Glomerular endothelial cell (primary cell): ENCODE results near the gene TTI1. TPM values are rescaled to one million over a fixed set of nuclear protein-coding genes. Genes with fewer than 3 reads are reported as not detected.

ENCODE experiments used
- DNase-seq: peaks from one replicate; pipeline ENCODE4 v3.0.0-alpha.2; 2011; ENCODE audit warnings: low read depth, low spot score; ENCODE audit errors: extremely low read depth
- total RNA-seq: library from RNA; depleted of rRNA; stranded (reverse); fragments of >200 nt; gene quantifications from 2 replicates; pipeline ENCODE4 v1.2.3, GENCODE V29; 2015

TTI1 gene
- total RNA-seq, 1 donor from 2014 or later: 12.9 TPM

DNA sequence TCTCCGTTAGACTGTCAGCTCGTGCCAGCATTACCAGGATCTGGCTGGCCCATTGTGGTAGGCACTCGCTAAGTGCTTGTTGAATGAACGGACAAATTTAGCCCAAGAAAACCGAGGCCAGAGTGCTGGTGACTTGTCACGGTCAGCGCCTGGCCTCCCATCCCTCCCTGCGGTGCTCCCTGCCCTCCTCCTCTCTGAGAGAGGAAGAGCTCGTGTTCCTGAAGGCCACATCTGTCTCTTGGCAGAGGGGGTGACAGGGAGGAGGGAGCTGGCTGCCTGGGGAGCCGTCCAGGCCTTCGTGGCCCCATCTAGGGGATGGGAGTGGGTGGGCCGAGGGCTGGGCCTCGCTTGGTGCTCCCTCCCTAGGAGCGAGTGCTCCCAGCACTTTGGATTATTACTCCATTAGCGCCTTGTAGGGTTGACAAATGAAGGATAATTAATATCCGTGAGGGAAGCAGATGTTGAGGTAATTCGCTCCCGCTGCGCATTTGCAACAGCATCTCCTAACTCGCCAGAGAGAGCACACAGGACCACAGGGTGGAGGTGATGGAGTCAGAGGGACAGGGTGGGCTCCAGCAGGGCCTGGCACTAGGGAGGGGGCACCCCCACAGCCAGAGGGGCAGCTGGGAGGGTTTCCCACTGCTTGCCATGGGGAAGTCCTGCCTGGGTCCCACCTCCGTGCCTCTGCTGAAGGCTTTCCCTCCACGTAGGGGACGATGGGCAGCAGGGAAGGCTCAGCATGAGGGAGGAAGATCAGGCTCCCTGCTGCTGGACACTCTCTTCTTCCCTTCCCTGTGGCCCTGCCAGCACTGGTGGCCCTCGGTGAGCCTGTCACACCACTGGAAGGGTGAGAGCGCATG, 93.3 kb downstream of the TTI1 start:
- no peak for DNase-seq

DNA sequence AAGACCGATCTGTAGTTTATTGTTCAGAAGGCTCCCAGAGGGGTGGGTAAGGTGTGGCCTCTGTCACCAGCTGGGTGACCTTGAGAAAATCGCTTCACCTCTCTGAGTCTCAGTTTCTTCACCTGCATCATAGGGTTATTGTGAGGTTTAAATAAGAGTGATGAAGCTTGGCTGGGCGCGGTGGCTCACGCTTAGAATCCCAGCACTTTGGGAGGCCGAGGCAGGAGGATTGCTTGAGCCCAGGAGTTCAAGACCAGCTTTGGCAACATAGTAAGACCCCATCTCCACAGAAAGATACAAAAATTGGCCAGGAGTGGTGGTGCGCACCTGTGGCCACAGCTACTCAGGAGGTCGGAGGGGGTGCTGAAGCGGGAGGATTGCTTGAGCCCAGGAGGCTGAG, 94.3 kb downstream of the TTI1 start:
- no peak for DNase-seq

DNA sequence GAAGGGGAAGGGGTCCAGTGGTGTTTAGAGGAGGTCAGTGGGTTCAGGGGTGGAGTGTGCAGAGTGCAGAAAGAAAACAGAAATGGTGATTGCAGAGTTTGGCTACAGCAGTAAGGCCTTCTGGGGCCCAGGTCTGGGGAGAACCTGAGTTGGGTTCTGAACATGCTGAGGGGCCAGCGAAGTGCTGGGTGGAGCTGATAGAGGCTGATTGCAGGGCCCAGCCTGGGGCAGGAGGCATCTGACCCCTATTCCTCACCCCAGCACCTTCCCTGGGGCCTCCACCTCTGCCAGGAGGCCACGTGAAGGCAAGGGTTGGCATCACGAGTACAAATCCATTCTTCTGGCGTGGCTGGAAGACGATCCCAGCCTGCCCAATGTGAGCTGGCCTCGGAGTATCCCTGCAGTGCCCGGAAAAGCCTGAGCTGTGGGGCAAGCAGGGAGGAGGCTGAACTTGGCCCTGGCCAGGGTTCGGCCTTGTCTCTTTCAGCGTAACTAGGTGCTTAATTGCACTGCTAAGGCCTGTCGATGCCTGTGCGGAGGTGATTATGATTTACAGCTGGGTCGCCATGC, 95.0 kb downstream of the TTI1 start:
- no peak for DNase-seq

DNA sequence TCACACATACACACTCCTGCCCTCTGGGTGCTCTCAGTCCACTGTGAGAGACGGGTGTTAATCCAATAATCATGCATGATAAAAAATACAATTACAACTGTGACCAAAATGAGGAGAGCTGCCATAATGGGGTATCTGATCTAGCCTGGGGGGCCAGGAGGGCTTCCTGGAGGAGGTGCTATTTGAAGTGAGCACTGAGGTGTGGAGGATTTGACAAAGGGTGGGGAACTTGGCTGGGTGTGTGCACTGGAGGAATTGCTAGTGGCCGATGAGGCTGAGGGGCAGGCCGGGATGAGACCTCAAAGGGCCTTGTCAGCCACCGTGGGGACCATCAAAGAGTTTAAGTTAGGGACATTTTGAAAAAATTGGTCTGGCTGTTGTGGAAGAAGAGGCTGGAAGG, 95.6 kb downstream of the TTI1 start:
- DNase-seq: no peak

DNA sequence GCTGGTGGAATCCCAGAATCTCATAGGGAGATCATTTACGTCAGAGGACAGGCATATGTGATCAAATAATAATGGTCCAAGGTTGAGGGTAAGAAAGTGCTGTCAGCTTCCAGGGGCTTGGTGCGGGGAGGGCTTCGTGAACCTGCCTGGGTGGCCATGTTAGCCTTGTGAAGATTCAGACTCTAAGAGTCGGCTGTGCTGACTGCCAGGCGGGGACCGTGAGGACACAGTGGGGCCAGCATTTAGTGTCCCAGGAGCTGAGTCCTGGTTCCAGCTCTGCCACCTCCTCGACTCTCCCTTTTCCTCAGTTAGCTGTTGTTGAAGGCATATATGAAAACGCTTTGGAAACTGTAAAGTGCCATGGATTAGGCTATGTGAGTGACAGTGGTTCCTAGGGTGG, 96.8 kb downstream of the TTI1 start:
- DNase-seq: no peak

DNA sequence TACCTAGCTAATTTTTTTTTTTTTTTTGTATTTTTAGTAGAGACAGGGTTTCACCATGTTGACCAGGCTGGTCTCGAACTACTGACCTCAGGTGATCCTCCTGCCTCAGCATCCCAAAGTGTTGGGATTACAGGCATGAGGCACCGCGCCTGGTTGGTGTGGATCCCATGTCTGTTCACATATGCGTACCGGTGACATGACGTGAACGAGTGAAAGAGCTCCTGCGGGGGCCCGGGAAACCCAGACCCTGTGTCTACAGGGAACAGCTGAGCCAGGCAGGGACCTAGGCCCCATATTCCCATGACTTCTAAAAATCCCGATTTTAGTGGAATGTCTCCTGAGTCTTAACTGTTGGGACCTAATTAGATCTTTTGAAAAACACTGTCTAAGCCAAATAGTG, 97.2 kb downstream of the TTI1 start:
- DNase-seq: no peak

DNA sequence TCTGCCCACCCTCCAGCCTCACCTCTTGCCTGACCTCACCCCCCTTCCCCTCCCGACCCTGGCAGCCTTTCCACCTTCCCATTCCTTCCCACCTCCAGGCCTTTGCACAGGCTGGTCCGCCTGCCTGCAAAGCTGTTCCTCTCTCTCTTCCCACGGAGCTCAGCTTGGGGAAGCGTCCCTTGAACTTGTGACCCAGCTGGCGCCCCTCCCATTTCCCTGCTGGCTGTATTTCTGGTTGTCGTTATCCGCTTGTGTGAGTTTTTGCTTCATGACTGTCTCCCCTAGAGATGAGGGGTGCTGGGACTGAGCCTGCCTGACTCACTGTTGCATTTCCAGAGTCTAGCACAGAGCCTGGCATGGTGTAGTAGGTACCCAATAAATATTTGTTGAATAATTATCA, 97.8 kb downstream of the TTI1 start:
- no peak for DNase-seq

DNA sequence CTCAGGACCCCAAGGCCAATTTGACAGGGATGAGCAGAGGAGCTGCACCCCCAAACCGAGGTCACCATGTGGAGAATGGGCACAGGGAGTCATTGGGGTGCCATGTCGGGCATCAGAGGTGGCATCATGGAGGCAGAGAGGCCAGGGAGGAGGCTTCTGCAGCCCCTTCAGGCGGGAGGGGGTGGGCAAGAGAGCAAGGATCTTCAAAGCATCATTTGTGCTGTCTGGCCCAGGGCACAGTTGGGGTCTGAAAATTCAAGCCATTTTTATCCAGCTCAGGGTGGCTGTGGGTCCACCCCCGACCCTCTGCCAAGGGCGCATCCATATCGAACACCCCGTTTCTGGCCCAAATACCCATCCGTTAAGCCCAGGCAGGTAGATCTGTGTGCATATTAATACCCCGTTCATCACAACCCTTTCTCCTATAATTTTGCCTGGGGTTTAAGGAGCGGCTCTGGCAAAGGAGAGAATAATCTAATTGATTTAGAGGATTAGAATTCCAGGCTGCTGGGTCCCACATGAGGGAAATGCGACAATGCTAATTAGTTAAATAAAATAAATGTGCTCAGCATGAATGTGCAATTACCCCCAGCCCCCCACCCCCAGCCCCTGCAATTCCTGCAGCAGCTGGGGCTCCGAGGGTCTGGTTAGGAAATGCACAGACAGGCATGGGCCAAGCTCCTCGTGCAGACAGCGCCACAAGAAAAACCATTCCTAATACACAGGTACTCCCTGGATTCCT, 98.5 kb downstream of the TTI1 start:
- DNase-seq: no peak

DNA sequence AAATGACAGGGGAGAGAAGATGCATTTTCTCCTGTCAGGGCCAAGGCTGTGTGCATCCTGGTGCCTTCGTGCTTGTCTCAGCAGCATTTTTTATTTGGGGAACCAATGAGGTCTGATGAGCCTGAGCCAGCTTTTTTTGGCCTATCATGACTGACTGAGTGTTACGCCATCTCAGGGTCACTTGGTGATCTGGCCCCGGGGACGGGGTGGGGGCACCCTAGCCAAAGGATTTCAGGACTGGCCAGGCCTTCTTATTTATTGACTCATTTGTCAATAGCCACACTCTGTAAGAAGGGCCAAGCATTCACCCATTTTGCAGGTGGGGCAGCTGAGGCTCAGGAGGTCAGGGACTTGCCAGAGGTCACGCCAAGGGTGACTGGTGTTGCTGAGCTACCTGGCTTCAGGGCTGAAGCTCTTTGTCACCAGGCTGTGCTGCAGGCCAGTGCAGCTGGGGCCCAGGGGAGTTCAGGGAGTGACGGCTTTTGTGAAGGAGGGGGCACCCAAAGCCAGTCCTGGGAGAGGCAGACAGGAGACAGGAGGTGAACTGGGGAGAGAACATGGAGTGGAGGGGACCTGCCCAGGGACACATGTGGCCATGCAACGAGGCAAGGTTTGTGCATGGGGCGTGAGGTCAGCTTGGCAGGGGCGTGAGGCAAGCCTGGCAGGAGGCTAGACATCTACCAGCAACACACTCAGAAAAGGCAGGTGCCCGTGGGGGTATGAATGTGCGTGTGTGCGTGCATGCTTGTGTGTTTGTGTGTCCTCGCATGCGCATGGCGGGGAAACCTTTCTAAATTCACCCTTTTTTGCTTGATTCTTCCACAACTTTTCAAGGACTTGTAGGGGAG, 99.2 kb downstream of the TTI1 start:
- no peak for DNase-seq

Other genes with a start within 250 kb of the TTI1 start
- 2.2 and 2.5 TPM in 2 replicates for gene VSTM2L, start 130.3 kb downstream of the TTI1 start, total RNA-seq
- 9.3 and 19.7 TPM in 2 replicates for gene RPRD1B, start 290 bp upstream of the TTI1 start, total RNA-seq
- gene TGM2, start 131.8 kb upstream of the TTI1 start, total RNA-seq: 448 and 670 TPM in 2 replicates
- 0.97 and 6.0 TPM in 2 replicates for gene KIAA1755, start 227.3 kb upstream of the TTI1 start, total RNA-seq